ENCODE measurements around the gene MRTFB. TPM values are rescaled to one million over a fixed set of nuclear protein-coding genes. Genes with fewer than 3 reads are reported as not detected.

The MRTFB gene
- total RNA-seq, 1 experiment from 2014 or later = 71.5 TPM

- H2AFZ ChIP-seq = no peak overlapping the region
- no peaks in the 10 kb centered on the region; the same call in 1 of the 2 replicates for H3K9me3 ChIP-seq (ENCODE audit: insufficient read depth, low read depth)
- TF ChIP-seq EZH2 (IDR thresholded peaks at IDR 0.05; ENCODE audit: low read depth) (no peak), CTCF (conservative IDR thresholded peaks at IDR 0.05) (no peak)
- H4K20me1 ChIP-seq (ENCODE audit: insufficient read depth) = no peaks in the 10 kb centered on the region
- no peaks in the 10 kb centered on the region for H3K9me2 ChIP-seq (ENCODE audit: insufficient read depth)
- H3K4me2 ChIP-seq = no peak overlapping the region
- H3K27ac ChIP-seq = no peak overlapping the region
- H3F3A ChIP-seq (ENCODE audit: insufficient read depth, low read depth) = no peaks in the 10 kb centered on the region
- no peaks in the 10 kb centered on the region for H3K4me1 ChIP-seq (replicated peaks; ENCODE audit: insufficient read depth)
- H3K79me2 ChIP-seq (ENCODE audit: low read depth) = no peaks in the 10 kb centered on the region; the same call in 1 of the 2 replicates
- no peaks in the 10 kb centered on the region for H3K27me3 ChIP-seq (ENCODE audit: insufficient read depth, low read depth)
- no peak for DNase-seq
- H3K4me3 ChIP-seq = no peak overlapping the region
- no peaks in the 10 kb centered on the region for H3K36me3 ChIP-seq (ENCODE audit: low read depth)
- BruUV-seq (replicated peaks) = no TSS peak
- intact Hi-C loops (cut with micrococcal nuclease; ENCODE audit: unreplicated experiment) = no loop called here
- ChIA-PET CTCF (no interaction called here), POLR2A (ENCODE audit: unreplicated experiment) (no interaction called here)
Measured at GRCh38 chr16:14131774-14132695, 60.9 kb downstream of the MRTFB start.

- H3K4me1 ChIP-seq (replicated peaks; ENCODE audit: insufficient read depth) = no peaks in the 10 kb centered on the region
- no peak overlapping the region for H3K4me3 ChIP-seq
- H3K79me2 ChIP-seq (ENCODE audit: low read depth) = no peaks in the 10 kb centered on the region; the same call in 1 of the 2 replicates
- CTCF ChIA-PET = no interaction called here
- no peak overlapping the region for H2AFZ ChIP-seq
- H3K4me2 ChIP-seq = no peak overlapping the region
- no peaks in the 10 kb centered on the region for H3K36me3 ChIP-seq (ENCODE audit: low read depth)
- no peaks in the 10 kb centered on the region for H3K27me3 ChIP-seq (ENCODE audit: insufficient read depth, low read depth)
- H4K20me1 ChIP-seq (ENCODE audit: insufficient read depth) = no peaks in the 10 kb centered on the region
- no peak for TF ChIP-seq CTCF (conservative IDR thresholded peaks at IDR 0.05)
- TF ChIP-seq EZH2 (IDR thresholded peaks at IDR 0.05; ENCODE audit: low read depth) = no peak
- no peaks in the 10 kb centered on the region; the same call in 1 of the 2 replicates for H3K9me3 ChIP-seq (ENCODE audit: insufficient read depth, low read depth)
- no peak overlapping the region for H3K27ac ChIP-seq
- H3F3A ChIP-seq (ENCODE audit: insufficient read depth, low read depth) = no peaks in the 10 kb centered on the region
- POLR2A ChIA-PET (ENCODE audit: unreplicated experiment) = no interaction called here
- DNase-seq = no peak
- BruUV-seq (replicated peaks) = no TSS peak
- intact Hi-C loops (cut with micrococcal nuclease; ENCODE audit: unreplicated experiment) = no loop called here
- no peaks in the 10 kb centered on the region for H3K9me2 ChIP-seq (ENCODE audit: insufficient read depth)
Measured at GRCh38 chr16:14132696-14133048, 61.6 kb downstream of the MRTFB start.

GRCh38 chr16:14133907-14134306 lies 62.8 kb downstream of the MRTFB start:
- no peak for DNase-seq
- intact Hi-C loops (cut with micrococcal nuclease; ENCODE audit: unreplicated experiment) = no loop called here
- no TSS peak for BruUV-seq (replicated peaks)
- Histone ChIP-seq H3K4me1 (replicated peaks; ENCODE audit: insufficient read depth) (no peaks in the 10 kb centered on the region), H2AFZ (no peak overlapping the region), H3F3A (ENCODE audit: insufficient read depth, low read depth) (no peaks in the 10 kb centered on the region), H3K4me2 (no peak overlapping the region), H3K9me2 (ENCODE audit: insufficient read depth) (no peaks in the 10 kb centered on the region), H3K79me2 (ENCODE audit: low read depth) (no peaks in the 10 kb centered on the region), H3K36me3 (ENCODE audit: low read depth) (0 out of 2 replicates have a peak, but pooled peaks cover 2% of the 10 kb centered on the region), H3K4me3 (no peak overlapping the region), H4K20me1 (ENCODE audit: insufficient read depth) (no peaks in the 10 kb centered on the region), H3K9me3 (ENCODE audit: insufficient read depth, low read depth) (peaks cover 3% of the 10 kb centered on the region; the same call in 1 of the 2 replicates), H3K27me3 (ENCODE audit: insufficient read depth, low read depth) (no peaks in the 10 kb centered on the region), H3K27ac (no peak overlapping the region)
- POLR2A ChIA-PET (ENCODE audit: unreplicated experiment) = no interaction called here
- TF ChIP-seq EZH2 (IDR thresholded peaks at IDR 0.05; ENCODE audit: low read depth) (no peak), CTCF (conservative IDR thresholded peaks at IDR 0.05) (no peak)
- CTCF ChIA-PET = interaction anchor here (0.6 kb wide), 1 partner anchor 8 kb away, joined by 3 read pairs; no protein-coding TSS in a partner anchor

All from PC-9 (cell line).